ENCODE data around the gene GRIN2C.
A peak's percentile ranks its signal among the peaks of the same experiment; 100 is the strongest.
"Not testable (repeated sequence)": the region's sequence is repeated elsewhere in the genome, so short reads cannot be mapped to it uniquely, and the experiment has no call there.

GRIN2C gene

DNA sequence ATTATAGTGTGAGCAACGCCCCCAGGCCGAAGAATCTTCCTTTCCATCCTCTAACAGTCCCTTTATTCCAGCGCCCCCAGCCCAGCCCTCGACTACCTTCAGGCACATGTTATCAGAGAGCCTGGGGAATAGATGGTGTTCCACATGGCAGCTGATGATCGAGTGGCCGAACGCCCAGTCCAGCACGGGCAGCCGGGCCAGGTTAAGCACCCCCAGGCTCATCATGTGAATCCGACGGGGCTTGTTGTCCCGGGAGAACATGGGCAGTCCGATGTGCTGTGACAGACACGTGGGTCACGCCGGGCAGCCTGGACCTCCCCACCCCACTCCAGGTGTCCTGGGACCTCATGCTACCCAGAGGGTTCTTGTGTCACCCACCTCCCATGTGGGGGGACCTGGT is 19.6 kb upstream of the GRIN2C start:
- no peak for DNase-seq (ENCODE audit: low spot score)

DNA sequence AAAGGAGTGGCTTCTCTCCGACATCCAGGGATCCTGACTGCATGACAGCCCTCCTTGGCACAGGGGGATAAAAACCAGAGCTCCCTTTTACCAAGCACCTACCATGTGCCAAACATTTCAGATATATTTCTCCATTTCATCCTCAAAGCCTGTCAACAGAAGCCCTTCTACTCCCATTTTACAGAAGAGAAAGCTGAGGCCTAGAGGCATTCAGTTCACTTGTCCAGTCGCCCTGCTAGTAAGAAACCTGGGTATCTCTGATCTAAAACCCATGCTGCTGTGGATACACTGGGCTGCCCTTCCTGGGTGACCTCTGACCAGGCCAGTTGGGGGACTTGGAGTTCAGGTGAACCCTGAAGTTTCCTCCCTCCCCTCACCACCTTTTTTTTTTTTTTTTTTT is 19.0 kb upstream of the GRIN2C start:
- DNase-seq (ENCODE audit: low spot score): no peak

DNA sequence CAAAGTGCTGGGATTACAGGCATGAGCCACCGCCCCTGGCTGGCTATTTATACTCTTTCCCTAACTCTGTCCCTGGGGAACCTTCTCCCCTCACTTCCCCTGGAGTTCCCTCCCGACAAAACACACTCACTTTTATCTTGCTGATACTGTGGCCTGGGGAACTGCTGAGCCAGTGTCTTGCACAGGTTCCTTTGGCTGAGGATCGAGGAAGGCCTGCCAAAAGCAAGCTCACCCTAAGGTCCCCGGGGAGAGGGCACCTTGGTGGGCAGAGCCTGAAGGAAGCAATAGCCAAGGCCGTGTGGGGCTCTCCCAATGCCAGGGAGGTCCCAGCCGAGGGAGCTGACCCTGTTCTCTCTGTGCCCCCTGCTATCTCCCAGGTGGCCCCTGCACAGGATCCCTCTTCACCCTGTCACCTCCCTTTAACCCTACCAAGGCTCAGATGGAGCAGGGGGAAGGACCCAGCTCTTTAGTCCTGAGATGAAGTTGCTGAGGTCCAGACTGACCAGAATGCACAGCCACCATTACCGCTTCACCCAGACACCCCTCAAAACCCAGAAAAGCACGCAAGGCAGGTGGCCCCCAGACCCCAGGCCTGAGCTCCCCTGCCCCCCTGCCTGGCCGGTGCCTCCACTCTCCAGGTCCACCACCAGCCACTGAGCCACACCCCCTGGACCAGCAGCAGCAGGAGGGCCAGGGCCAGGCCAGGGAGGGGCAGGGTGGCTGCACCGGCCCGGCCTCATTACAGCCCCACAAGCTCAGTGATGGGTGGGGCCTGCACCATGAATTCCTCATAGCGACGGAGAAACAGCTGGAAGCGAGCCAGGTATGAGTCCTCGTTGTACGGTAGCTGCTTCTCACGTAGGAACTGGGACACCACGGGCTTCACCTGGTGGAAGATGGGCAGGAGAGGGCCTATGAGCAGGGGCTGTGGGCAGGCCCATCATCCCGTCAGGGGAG is 18.2 kb upstream of the GRIN2C start:
- no peak for DNase-seq (ENCODE audit: low spot score)

DNA sequence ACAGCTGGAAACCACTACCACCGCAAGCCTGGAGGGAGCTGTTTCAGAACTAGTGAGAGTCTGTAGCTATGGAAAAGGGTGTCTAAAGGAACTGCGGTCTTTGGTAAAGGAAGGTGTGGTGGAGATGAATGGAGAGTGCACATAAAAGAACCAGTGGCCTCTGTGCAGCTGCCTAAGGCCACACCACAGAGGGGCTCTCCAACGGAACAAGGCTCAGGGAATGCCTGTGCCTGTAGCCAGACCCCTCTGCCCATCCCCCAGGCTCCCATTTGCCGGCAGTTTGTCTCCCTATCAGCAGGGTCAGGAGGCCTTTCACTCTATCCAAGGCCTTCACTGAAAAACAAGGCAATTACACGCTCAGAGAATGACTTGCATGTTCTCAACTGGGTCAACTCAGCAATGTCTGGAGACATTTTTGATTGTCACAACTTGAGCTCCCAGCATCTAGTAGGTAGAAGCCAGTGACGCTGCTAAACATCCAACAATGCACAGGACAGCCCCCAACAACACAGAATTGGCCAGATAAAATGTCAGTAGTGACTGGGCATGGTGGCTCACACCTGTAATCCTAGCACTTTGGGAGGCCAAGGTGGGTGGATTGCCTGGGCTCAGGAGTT is 16.4 kb upstream of the GRIN2C start:
- no peak for DNase-seq (ENCODE audit: low spot score)

DNA sequence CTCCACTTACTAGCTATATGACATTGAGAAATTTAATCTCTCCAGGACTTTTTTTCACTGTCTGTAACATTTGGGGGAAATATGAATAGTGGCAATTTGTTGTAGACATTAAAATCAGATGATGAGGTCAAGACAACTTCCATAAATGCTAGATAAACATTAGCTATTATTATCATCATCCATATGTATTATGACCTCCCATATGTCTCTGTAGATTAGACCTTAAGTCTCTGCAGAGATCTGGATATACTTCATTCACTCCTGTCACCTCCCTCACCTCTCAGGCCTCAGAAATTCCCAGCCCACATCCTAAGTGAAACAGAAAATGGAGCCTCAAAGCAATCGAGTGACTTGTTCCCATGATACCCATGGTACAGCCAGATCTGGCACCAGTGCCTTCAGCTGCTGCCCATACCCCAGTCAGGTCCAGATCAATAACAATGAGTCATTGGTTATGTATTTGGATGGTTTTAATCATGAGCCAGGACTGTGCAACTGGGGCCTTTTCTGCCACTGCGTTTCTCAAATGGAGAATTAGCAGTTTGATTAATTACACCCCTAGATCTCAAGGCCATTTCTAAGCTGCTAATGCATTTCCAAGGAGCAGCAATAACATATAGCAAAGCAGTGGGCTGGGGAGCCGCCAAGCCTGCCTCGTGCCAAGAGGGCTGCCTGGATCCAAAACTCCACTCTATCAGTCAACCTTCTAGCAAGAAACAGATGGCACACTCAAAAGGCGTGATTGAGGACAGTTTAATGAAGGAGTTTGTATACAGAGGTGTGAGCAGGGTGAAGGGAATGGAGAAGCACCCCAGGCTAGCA is 15.7 kb upstream of the GRIN2C start:
- DNase-seq (ENCODE audit: low spot score): no peak

DNA sequence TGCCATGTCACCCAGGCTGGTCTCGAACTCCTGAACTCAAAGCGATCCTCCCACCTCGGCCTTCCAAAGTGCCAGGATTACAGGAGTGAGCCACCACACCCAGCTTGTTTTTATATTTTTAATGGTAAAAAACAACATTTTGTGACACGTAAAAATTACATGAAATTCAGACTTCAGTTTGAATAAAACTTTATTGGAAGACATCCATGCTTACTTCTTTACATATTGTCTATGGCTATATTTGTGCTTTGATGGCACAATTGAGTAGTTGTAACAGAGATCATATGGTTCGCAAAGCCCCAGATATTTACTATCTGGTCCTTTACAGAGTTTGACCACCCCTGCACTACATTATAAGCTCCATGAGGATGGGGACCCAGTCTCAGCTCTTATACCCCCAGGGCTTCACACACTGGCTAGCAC is 14.9 kb upstream of the GRIN2C start:
- no peak for DNase-seq (ENCODE audit: low spot score)

DNA sequence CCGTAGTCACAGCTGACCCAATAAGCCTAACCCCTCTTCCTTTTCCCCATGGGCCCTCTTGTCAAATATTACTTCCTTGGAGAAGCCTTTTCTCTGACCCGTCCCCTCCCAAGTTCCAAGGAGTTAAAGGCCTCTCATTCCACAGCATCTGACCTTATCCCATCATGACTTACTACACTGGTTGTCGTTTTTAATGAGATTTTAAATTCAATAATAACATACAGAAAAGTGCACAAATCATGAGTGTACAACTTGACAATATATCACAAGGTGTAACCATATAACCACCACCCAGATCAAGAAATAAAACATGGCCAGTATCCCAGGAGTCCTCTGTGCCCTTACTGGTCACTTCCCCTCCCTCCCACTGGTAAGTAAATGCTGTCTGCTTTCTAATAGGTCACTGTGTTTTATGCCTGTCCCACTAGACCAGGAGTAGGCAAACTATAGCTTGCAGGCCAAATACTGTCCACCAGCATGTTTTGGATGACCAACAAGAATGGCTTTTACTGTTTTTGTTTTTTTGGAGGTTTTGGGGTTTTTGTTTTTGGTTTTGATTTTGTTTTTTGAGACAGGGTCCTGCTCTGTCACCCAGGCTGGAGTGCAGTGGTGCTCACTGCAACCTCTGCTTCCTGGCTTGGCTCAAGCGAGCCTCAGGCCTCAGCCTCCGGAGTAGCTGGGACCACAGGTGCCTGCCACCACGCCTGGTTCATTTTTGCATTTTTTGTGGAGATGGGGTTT is 14.4 kb upstream of the GRIN2C start:
- DNase-seq (ENCODE audit: low spot score): no peak

DNA sequence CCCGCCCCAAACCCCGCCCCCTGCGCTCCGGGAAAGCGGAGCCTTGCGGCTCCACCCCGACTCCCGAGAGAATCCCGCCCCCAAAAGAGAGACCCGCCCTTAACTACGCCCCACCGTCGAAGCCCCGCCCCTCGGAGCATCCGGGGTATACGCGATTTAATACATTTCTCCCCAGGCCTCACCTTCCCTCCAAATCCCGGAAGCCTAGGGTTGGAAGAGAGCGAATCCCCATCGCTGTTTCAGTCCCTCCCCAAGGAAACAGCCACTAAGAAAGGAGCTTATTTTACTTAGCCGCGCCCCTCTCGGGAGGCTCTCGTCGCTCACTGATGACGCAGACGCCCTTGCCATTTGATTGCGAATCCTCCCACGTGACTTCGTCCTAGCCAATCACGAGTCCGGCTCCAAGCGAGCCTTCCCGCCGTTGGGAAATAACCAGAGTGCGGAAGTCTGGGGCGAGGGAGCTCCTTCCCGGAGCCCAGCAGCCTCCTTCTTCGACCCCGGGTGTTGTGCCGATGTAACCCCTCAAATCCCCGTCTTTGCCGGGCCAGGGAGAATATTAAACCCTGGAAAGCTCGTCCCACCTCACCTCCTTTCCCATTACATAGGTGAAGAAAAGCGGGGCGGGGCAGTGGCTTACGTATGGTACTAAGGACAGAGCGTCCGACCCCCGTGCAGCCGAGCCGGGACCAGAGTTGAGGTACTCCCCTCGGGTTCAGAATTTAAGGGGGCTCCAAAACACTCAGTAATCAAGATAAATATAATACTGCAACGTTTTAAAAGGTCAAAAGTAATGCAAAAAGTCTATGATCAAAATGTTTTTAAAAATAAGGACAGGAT is 13.6 kb upstream of the GRIN2C start:
- peak; percentile 100 for DNase-seq (ENCODE audit: low spot score)

DNA sequence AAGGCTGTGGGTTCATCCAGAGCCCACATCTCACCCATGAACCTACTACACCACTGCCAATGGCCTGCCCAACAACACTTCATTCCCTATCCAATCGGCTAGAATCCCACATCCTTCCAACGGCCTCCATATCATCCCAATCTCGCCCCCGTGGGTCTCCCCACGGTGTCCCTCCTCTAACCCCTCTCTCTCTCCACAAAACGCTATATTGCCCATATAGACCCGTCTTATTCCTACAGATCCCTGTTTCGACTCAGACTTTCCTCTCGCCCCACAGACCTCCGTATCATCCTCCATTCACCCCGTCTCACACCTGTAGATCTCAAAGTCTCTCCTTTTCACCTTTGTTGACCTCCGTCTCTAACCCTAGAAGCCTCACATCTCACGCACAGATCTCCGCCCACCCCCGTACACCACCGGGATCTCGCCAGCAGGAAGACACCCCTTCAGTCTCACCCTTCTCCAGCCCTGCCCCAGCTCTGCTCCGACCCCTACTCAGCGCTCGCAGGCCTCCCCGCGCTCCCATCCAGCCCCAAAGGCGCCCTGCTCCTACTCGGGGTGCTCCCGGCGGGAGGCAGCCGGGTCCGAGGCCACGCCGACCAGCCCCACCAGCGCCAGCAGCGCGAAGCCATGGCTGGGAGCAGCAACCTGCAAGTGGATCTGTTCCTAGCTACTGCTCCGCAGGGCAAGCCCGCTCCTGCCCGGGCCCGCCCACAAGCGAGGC is 12.8 kb upstream of the GRIN2C start, which contains the start of gene FDXR:
TSS of gene FDXR (minus strand) at position 682 of the 724 bp plus-strand sequence. CDS start at position 632, 50 bp downstream.
- no peak for DNase-seq (ENCODE audit: low spot score)

DNA sequence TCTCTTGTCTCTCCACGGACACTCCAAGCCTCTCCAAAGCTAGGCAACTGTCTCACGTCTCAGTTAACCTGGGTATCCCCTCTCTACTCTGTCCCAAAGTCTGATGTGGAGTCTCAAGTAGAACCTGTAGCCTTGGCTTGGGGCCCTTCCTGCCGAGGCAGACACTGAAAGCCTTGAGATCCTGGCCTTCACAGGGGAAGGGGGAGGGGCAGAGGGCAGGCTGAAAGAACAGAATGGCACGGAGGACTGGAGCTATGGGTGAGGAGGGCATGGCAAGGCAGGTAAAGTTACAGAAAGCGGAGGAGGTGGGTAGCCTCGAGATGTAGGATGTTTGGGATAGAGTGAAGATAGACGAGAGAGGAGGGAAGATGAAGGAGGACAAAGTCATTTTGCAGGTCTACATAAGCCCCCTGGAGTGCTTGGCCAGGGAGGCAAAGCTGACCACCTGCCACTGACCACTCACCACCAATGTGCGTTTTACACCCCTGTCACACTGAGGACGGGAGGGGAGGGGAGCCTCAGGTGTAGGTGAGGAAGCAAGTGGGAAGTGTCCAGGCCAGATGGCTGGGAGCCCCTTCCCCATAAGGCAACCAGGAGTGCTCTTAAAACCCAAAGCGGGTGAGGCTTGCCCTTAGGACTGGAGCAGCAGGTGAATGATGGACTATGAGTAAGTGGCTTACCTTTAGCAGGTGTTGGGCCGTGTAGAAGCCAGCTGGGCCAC is 11.8 kb upstream of the GRIN2C start:
- DNase-seq (ENCODE audit: low spot score): no peak

DNA sequence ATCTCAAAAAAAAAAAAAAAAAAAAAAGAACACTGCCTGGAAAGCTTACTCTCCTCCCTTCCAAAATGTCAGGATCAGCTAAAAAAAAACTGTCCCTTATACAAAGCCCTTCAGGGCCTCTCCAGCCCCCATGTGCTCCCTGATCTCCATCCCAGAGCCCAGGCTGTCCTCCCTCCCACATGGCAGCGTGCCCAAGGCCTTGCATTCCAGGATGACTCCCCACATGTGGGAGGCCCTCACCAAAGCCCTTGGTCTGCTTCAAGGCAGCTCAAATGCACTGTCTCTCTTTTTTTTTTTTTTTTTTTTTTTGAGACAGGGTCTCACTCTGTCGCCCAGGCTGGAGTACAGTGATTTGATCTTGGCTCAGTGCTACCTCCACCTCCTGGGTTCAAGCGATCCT is 10.8 kb upstream of the GRIN2C start:
- DNase-seq (ENCODE audit: low spot score): no peak

DNA sequence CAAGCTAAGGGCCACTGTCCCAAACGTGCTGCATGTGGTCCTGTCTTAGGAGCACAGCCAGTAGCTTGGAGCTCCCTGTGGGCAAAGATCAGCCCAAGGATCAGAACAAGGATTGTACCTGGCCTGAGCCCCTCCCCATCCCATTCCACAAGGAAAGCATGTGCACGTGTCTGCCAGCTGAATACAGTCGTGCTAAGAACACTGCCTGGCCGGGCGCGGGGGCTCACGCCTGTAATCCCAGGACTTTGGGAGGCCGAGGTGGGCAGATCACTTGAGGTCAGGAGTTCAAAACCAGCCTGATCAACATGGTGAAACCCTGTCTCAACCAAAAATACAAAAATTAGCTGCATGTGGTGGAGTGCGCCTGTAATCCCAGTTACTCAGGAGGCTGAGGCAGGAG is 10.3 kb upstream of the GRIN2C start:
- DNase-seq (ENCODE audit: low spot score): not testable (repeated sequence)

DNA sequence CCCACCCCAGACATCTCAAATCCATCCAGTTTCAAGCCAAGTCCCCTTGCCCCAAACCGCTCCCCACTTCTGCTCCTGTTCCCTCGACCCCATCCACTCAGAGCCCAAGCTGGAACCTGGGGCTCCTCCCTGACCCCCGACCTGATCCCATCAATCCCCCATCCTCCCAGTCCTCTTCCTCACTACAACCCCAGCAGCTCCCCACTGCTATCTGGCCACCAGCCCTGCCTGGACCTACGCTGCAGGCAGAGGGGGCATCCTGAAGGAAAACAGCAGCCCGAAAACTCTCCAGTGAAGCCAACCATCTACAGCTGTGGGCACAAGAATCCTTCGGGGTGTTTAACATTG is 9.2 kb upstream of the GRIN2C start:
- no peak for DNase-seq (ENCODE audit: low spot score)

DNA sequence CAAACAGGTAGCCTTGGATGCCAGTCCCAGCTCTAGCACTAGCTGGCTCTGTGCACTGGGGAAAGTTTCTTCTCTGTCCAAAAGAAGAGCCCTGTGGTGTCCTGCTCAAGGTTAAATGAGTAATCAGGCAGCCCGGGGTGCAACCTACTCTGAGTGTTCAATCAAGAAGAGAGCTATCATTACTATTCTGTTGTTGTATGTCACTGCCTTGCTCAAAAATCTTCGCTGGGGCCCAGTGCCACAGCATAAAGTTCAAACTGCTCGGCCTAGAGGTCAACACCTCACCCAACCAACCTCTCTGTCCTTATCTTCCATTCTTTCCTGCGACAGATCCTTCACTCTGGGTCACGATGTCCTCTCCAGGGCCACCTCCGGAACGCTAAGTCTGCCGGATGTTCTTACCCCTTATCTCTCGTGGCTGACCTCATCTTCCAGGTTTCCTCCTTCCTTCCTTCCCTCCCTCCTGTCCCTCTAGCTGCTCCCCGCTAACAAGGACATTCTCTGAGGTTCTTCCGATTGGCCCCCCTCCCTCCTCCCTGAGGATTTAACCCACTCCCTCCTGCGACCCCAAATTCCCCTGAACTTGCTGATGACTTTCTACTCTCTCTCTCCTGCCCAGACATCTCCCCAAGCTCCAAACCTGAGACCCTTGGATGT is 8.7 kb upstream of the GRIN2C start:
- DNase-seq (ENCODE audit: low spot score): no peak

DNA sequence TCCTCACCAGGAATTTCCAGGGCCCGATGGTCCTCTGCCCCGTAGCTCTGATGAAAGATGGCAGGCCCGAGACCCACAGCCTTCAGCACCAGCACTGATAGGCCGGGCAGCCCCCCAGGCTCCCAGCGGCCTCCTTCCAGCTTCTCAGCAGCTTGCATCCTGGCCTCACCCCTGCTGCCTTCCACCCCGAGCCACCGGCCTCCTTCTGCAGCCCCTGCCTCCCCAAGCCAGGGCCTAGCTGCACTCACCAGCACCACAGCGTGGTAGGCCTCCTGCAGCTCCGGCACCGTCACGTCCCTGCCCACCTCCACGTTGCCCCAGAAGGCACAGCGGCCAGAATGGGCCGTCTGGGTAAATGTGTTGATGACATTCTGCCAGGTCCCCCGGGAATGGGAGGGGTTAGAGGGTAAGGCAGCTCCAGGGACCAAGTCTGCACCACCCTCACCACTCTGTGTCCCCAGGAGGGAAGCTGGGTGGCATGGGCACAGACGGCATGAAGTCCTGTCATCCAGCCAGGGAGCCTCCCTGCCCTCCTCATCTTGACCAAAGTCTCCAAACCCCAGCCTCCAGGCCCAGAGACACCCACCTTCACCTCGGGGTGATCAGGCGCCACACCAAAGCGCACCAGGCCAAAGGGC is 6.6 kb upstream of the GRIN2C start:
- DNase-seq (ENCODE audit: low spot score): no peak

DNA sequence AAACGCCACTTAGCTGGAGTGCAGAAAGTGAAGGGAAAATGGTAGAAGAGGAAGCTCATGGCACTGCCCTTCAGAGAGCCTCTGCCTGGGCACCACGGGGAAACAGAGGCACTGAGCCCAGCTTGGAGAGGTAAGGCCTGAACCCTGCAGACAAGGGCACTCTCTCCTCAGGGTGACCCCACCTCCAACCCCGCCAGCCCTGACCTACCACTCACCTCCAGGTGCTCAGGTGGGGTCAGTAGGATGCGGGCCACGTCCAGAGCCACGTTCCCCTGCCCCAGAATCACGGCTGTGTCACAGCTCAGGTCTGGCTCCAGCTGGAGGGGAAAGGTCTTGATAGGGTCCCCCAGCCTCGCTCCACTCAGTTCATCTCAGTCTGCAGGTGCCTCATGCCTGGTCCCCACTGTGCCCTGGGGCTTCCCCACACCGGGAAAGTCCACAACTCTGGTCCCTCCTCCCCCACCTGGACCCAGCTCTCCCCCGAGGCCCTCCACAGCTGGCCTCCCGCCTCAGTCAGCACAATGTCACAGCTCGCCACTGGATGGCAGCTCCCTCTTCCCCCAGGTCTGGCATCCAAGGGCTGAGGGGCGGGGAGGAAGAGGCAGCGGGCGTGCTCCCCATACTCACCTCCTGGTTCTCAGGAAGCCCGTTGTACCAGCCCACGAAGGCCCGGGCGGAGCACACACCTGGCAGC is 6.0 kb upstream of the GRIN2C start:
- DNase-seq (ENCODE audit: low spot score): no peak

DNA sequence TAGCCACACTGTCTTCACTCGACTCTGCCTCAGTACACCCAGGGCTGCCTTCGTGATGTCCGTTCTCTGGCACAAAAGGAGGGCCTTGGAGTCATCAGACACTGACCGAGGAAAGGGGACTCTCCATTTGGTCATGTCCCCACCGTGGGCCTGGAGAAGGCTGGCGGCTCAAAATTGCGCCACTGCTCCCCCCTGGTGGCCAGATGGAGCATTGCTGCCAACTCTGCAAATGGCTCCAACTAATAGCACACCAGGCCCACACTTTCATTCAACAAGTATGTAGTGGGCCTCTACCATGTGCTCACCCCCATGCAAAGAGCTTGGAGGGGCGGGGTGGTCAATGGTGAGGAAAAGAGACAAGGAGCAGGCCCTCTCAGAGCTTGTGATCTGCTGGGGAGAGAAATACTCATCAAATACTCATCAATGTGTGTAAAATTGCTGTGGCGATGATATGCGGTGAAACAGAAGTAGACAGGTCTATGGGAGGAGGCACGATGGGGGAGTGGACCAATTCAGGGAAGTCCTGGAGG is 5.2 kb upstream of the GRIN2C start:
- DNase-seq (ENCODE audit: low spot score): peak; percentile 71
